GM12864 (cell line): ENCODE results near the gene GRAMD2B.

Source experiments
- DNase-seq: peaks from one replicate; pipeline ENCODE4 v3.0.0-alpha.2; 2011; ENCODE audit warnings: low read depth
- H3K4me3 ChIP-seq: 2 replicates; pipeline ENCODE4 v1.5.1; 2011; ENCODE audit warnings: mild to moderate bottlenecking, low read depth, low read length, control low read depth
- TF ChIP-seq, protein P1 (sequence below): IDR thresholded peaks from 2 replicates; pipeline ENCODE4 v1.5.1; 2011; ENCODE audit warnings: low read depth, mild to moderate bottlenecking, moderate library complexity, low read length, control low read depth, inconsistent platforms; ENCODE audit errors: missing control alignments

GRAMD2B gene

DNA sequence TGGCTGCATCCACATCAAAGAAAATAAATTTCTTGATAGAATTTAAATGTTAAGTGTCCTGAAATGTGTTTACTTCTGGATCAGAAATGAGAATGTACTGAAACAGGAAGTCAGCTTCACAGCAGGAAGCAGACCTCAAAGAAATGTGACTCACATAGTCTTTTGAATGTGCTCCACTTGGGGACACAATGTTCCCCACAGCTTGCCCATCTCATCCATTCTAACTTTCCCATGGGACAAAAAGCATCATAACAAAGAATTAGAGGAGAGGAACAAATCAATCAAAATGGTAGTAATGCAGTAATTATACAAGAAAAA is 85.7 kb downstream of the GRAMD2B start:
- no peak for DNase-seq
- TF ChIP-seq, protein P1, sequence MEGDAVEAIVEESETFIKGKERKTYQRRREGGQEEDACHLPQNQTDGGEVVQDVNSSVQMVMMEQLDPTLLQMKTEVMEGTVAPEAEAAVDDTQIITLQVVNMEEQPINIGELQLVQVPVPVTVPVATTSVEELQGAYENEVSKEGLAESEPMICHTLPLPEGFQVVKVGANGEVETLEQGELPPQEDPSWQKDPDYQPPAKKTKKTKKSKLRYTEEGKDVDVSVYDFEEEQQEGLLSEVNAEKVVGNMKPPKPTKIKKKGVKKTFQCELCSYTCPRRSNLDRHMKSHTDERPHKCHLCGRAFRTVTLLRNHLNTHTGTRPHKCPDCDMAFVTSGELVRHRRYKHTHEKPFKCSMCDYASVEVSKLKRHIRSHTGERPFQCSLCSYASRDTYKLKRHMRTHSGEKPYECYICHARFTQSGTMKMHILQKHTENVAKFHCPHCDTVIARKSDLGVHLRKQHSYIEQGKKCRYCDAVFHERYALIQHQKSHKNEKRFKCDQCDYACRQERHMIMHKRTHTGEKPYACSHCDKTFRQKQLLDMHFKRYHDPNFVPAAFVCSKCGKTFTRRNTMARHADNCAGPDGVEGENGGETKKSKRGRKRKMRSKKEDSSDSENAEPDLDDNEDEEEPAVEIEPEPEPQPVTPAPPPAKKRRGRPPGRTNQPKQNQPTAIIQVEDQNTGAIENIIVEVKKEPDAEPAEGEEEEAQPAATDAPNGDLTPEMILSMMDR: no peak
- H3K4me3 ChIP-seq: no peak overlapping the region

DNA sequence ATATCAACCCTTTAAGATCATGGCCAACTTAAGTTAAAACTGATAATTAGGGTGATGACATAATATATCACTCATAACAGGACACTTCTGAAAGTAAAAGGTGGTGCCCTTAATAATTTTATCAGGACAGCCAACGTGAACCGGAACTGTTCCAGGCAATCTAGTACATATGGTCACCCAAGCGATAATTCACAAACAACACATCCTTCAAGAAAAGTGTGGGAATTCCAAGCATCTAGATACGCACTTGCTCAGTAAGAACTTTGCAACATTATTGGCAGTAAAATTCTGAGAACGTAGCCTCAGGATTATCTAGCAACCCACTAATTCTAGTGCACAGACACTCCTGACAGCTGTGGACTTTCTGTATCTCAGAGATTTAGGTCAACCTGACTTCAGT is 86.1 kb downstream of the GRAMD2B start:
- no peak overlapping the region for H3K4me3 ChIP-seq
- TF ChIP-seq, protein P1: no peak
- no peak for DNase-seq

DNA sequence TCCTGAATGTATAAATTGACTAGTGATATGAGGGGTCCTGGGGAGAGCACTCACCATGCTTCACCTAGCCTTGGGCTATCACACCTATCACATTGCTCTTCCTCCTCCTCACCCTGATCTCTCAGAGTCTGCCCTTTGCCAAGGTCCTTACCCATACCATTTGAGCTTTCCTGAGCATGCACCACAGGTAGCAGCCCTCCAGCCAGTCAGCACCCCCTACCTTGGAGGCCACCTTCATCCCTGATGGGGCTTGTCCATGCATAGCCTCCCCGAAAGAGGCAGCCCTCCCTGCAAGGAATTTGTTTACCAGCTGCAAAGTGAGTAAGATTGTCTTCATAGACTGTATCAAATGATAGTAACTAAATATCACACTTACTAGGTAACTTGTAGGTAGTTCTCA is 88.8 kb downstream of the GRAMD2B start:
- no peak for DNase-seq
- no peak overlapping the region for H3K4me3 ChIP-seq
- TF ChIP-seq, protein P1: no peak

DNA sequence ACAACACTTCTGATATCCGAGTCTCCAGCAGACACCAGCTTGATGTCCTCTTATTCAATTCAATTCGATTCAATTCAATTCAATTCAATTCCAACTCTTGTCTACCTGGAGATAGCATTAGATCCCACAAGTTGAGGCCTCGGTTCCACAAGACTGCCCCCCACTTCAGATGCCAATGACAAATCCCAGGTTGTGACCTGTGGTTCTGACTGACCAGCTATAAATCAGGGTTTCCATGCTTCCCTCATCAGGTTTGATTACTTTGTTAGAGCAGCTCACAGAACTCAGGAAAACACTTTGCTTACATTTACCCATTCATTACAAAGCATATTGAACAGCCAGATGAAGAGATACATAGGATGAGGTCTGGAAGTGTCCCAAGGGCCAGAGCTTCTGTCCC is 89.2 kb downstream of the GRAMD2B start:
- no peak overlapping the region for H3K4me3 ChIP-seq
- TF ChIP-seq, protein P1: no peak
- DNase-seq: no peak

DNA sequence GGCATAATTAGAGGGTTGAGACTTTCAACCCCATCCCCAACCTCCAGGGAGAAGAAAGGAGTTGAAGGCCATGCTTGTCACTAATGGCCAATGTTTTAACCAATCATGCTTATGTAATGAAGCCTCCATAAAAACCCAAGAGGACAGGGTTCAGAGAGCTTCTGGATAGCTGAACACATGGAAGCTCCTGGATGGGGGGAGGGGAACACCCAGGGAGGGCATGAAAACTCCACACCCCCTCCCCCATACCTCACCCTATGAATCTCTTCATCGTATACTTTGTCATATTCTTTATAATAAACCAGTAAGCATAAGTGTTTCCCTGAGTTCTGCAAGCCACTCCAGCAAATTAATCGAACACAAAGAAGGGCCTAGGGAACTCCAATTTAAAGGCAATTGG is 90.1 kb downstream of the GRAMD2B start:
- H3K4me3 ChIP-seq: no peak overlapping the region
- DNase-seq: no peak
- TF ChIP-seq, protein P1: no peak

DNA sequence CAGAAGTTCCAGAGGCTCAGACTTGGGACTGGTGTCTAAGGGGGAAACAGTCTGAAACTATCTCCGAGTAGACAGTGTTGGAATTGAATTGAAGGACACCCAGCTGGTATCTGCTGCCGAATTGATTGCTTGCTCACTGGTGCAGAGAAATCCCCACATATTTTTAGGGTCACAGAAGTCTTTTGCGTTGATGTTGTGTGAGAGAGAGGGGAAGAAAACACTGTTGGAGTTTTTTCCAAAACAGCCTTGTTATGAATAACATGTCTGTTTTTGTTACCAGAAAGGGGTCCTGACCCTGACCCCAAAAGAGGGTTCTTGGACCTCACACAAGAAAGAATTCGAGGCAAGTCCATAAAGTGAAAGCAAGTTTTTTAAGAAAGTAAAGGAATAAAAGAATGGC is 90.5 kb downstream of the GRAMD2B start:
- H3K4me3 ChIP-seq: no peak overlapping the region
- TF ChIP-seq, protein P1: no peak
- DNase-seq: no peak

DNA sequence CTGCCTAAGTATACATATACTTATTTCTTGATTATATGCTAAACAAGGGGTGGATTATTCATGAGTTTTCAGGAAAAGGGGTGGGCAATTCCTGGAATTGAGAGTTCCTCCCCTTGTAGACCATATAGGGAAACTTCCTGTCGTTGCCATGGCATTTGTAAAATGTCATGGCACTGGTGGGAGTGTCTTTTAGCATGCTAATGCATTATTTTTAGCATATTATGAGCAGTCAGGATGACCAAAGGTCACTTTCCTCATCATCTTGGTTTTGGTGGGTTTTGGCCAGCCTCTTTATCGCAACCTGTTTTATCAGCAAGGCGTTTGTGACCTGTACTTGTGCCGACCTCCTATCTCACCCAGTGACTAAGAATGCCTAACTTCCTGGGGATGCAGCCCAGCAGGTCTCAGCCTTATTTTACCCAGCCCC is 90.9 kb downstream of the GRAMD2B start:
- TF ChIP-seq, protein P1: no peak
- no peak overlapping the region for H3K4me3 ChIP-seq
- no peak for DNase-seq
